ENCODE results near the gene LRRC70.

LRRC70 gene, protein sequence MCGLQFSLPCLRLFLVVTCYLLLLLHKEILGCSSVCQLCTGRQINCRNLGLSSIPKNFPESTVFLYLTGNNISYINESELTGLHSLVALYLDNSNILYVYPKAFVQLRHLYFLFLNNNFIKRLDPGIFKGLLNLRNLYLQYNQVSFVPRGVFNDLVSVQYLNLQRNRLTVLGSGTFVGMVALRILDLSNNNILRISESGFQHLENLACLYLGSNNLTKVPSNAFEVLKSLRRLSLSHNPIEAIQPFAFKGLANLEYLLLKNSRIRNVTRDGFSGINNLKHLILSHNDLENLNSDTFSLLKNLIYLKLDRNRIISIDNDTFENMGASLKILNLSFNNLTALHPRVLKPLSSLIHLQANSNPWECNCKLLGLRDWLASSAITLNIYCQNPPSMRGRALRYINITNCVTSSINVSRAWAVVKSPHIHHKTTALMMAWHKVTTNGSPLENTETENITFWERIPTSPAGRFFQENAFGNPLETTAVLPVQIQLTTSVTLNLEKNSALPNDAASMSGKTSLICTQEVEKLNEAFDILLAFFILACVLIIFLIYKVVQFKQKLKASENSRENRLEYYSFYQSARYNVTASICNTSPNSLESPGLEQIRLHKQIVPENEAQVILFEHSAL

GRCh38 chr5:62578540-62578939 lies at the start of gene LRRC70:
TSS of gene LRRC70 (plus strand) at chr5:62578819. CDS start at chr5:62579439, 620 bp downstream.
- Histone ChIP-seq H3K4me3 (ENCODE audit: insufficient read length, low read depth) (no peak within 1 kb of the TSS), H3K9me3 (ENCODE audit: insufficient read depth, low read length) (no peaks in the 10 kb centered on the region), H3K27me3 (ENCODE audit: insufficient read depth, insufficient read length) (no peaks in the 10 kb centered on the region), H3K36me3 (ENCODE audit: insufficient read depth, insufficient read length, low read length) (peaks cover 2% of the 10 kb centered on the region), H3K4me1 (ENCODE audit: insufficient read depth, insufficient read length) (no peaks in the 10 kb centered on the region), H3K9ac (ENCODE audit: insufficient read length, low read depth) (no peak within 1 kb of the TSS)
- peak; percentile 23 for DNase-seq (ENCODE audit: low read depth, low spot score)
- TF ChIP-seq SUZ12 (IDR thresholded peaks at IDR 0.05; ENCODE audit: extremely low read depth, insufficient read depth, insufficient read length), result no peak
- no peak for TF ChIP-seq ZNF274 (IDR thresholded peaks at IDR 0.05; ENCODE audit: low read depth, low read length)
- TF ChIP-seq YY1 (IDR thresholded peaks at IDR 0.05; ENCODE audit: insufficient read depth, insufficient read length), result no peak

DNA sequence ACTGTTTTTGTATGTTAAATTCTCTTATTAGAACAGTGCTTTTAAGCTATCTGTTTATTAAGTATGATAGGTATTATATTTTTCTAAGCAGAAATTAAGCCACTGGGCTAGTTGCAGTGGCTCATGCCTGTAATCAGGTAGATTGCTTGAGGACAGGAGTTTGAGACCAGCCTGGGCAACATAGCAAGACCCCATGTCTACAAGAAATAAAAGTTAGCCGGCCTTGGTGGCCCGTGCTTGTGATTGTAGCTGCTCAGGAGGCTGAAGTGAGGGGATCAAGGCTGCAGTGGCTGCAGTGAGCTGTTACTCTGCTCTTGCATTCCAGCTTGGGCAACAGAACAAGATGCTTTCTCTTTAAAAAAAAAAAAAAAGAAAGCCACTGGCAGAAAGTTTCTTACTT lies 45.0 kb upstream of the LRRC70 start:
- no peak for DNase-seq (ENCODE audit: low read depth, low spot score)
- Histone ChIP-seq H3K4me3 (ENCODE audit: insufficient read length, low read depth) (no peak overlapping the region), H3K4me1 (ENCODE audit: insufficient read depth, insufficient read length) (no peaks in the 10 kb centered on the region), H3K9me3 (ENCODE audit: insufficient read depth, low read length) (no peaks in the 10 kb centered on the region), H3K9ac (ENCODE audit: insufficient read length, low read depth) (no peak overlapping the region), H3K36me3 (ENCODE audit: insufficient read depth, insufficient read length, low read length) (peaks cover 17% of the 10 kb centered on the region), H3K27me3 (ENCODE audit: insufficient read depth, insufficient read length) (no peaks in the 10 kb centered on the region)
- TF ChIP-seq YY1 (IDR thresholded peaks at IDR 0.05; ENCODE audit: insufficient read depth, insufficient read length) (no peak), SUZ12 (IDR thresholded peaks at IDR 0.05; ENCODE audit: extremely low read depth, insufficient read depth, insufficient read length) (no peak), ZNF274 (IDR thresholded peaks at IDR 0.05; ENCODE audit: low read depth, low read length) (no peak)

DNA sequence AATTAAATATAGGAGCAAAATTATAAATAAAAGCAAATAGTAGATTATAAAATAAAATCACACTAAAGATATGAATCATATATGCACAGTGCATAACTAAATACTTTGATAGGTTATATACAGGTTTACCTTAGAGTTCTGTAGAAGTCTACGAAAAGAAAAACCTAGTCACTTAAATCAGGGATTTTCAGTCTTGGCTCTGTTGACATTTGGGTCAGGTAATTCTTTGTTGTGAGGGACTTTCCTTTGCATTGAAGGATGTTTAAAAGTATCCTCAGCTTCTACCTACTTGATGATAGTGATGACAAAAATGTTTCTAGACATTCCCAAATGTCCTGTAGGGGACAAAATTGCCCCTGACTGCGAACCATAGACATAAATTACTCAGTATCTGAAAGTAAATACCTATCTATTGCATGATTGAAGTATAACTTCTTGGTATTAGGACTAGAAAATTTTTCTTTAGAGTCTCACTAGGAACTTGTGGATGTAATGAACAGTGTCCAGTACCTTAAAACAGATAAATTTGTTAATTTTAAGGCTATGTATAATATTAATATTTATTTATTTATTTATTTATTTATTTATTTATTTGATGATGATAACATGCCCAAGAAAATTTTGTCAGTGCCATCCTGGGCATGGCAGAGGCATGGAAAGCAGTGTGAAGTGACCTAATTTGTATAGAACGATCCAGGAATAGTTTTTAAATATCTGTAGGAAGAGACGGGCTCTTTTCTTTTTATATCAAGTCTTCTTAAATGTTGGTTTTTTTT lies 44.0 kb upstream of the LRRC70 start:
- Histone ChIP-seq H3K9ac (ENCODE audit: insufficient read length, low read depth) (no peak overlapping the region), H3K27me3 (ENCODE audit: insufficient read depth, insufficient read length) (no peaks in the 10 kb centered on the region), H3K36me3 (ENCODE audit: insufficient read depth, insufficient read length, low read length) (peaks cover 17% of the 10 kb centered on the region), H3K4me1 (ENCODE audit: insufficient read depth, insufficient read length) (no peaks in the 10 kb centered on the region), H3K4me3 (ENCODE audit: insufficient read length, low read depth) (no peak overlapping the region), H3K9me3 (ENCODE audit: insufficient read depth, low read length) (no peaks in the 10 kb centered on the region)
- no peak for TF ChIP-seq ZNF274 (IDR thresholded peaks at IDR 0.05; ENCODE audit: low read depth, low read length)
- TF ChIP-seq YY1 (IDR thresholded peaks at IDR 0.05; ENCODE audit: insufficient read depth, insufficient read length), result no peak
- no peak for TF ChIP-seq SUZ12 (IDR thresholded peaks at IDR 0.05; ENCODE audit: extremely low read depth, insufficient read depth, insufficient read length)
- no peak for DNase-seq (ENCODE audit: low read depth, low spot score)

DNA sequence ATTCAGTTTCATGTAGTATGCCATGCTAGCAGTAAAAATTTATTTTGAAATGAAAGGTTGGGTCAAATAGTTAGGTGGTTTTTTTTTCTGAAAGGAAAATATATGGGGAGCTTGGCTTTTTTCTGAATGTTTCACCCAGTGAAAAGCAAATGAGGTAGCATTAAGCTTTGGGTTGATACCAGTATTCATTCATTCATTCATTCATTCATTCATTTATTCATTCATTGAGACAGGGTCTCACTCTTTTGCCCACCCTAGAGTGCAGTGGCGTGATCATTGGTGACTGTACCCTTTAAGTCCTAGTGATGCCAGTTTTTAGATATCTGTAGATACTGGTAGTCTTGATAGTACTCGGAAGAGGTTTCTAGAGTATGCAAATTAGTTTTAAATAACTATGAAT lies 42.4 kb upstream of the LRRC70 start:
- no peaks in the 10 kb centered on the region for H3K4me1 ChIP-seq (ENCODE audit: insufficient read depth, insufficient read length)
- TF ChIP-seq YY1 (IDR thresholded peaks at IDR 0.05; ENCODE audit: insufficient read depth, insufficient read length) (no peak), ZNF274 (IDR thresholded peaks at IDR 0.05; ENCODE audit: low read depth, low read length) (no peak), SUZ12 (IDR thresholded peaks at IDR 0.05; ENCODE audit: extremely low read depth, insufficient read depth, insufficient read length) (no peak)
- no peak for DNase-seq (ENCODE audit: low read depth, low spot score)

GRCh38 chr5:62536783-62537182 lies 41.8 kb upstream of the LRRC70 start:
- H3K9ac ChIP-seq (ENCODE audit: insufficient read length, low read depth), result no peak overlapping the region
- TF ChIP-seq SUZ12 (IDR thresholded peaks at IDR 0.05; ENCODE audit: extremely low read depth, insufficient read depth, insufficient read length) (no peak), ZNF274 (IDR thresholded peaks at IDR 0.05; ENCODE audit: low read depth, low read length) (no peak), YY1 (IDR thresholded peaks at IDR 0.05; ENCODE audit: insufficient read depth, insufficient read length) (no peak)
- DNase-seq (ENCODE audit: low read depth, low spot score), result no peak

More for the DNA sequence above, 42.4 kb upstream of the LRRC70 start:
- no peak overlapping the region for H3K4me3 ChIP-seq (ENCODE audit: insufficient read length, low read depth)
- no peaks in the 10 kb centered on the region for H3K9me3 ChIP-seq (ENCODE audit: insufficient read depth, low read length)
- no peaks in the 10 kb centered on the region for H3K27me3 ChIP-seq (ENCODE audit: insufficient read depth, insufficient read length)
- no peak overlapping the region for H3K9ac ChIP-seq (ENCODE audit: insufficient read length, low read depth)
- peaks cover 15% of the 10 kb centered on the region for H3K36me3 ChIP-seq (ENCODE audit: insufficient read depth, insufficient read length, low read length)

GRCh38 chr5:62538017-62538942 lies 40.3 kb upstream of the LRRC70 start:
- Histone ChIP-seq H3K9me3 (ENCODE audit: insufficient read depth, low read length) (no peaks in the 10 kb centered on the region), H3K9ac (ENCODE audit: insufficient read length, low read depth) (no peak overlapping the region), H3K4me3 (ENCODE audit: insufficient read length, low read depth) (no peak overlapping the region), H3K4me1 (ENCODE audit: insufficient read depth, insufficient read length) (no peaks in the 10 kb centered on the region), H3K36me3 (ENCODE audit: insufficient read depth, insufficient read length, low read length) (peaks cover 10% of the 10 kb centered on the region), H3K27me3 (ENCODE audit: insufficient read depth, insufficient read length) (no peaks in the 10 kb centered on the region)
- no peak for TF ChIP-seq YY1 (IDR thresholded peaks at IDR 0.05; ENCODE audit: insufficient read depth, insufficient read length)
- no peak for TF ChIP-seq SUZ12 (IDR thresholded peaks at IDR 0.05; ENCODE audit: extremely low read depth, insufficient read depth, insufficient read length)
- no peak for TF ChIP-seq ZNF274 (IDR thresholded peaks at IDR 0.05; ENCODE audit: low read depth, low read length)
- no peak for DNase-seq (ENCODE audit: low read depth, low spot score)

More at GRCh38 chr5:62536783-62537182, 41.8 kb upstream of the LRRC70 start:
- Histone ChIP-seq H3K4me3 (ENCODE audit: insufficient read length, low read depth) (no peak overlapping the region), H3K36me3 (ENCODE audit: insufficient read depth, insufficient read length, low read length) (peaks cover 13% of the 10 kb centered on the region), H3K27me3 (ENCODE audit: insufficient read depth, insufficient read length) (no peaks in the 10 kb centered on the region), H3K9me3 (ENCODE audit: insufficient read depth, low read length) (no peaks in the 10 kb centered on the region), H3K4me1 (ENCODE audit: insufficient read depth, insufficient read length) (no peaks in the 10 kb centered on the region)
